GM12801 (cell line): Measurements from ENCODE around the gene ACACA.

Experiments
- TF ChIP-seq, protein P1 (sequence below): IDR thresholded peaks from one replicate; pipeline ENCODE4 v1.5.1; 2011; ENCODE audit warnings: control low read depth; ENCODE audit not compliant: insufficient read length; ENCODE audit errors: extremely low read depth

ACACA gene

GRCh38 chr17:37293770-37294169 lies 112.9 kb downstream of the ACACA start:
- TF ChIP-seq, protein P1, sequence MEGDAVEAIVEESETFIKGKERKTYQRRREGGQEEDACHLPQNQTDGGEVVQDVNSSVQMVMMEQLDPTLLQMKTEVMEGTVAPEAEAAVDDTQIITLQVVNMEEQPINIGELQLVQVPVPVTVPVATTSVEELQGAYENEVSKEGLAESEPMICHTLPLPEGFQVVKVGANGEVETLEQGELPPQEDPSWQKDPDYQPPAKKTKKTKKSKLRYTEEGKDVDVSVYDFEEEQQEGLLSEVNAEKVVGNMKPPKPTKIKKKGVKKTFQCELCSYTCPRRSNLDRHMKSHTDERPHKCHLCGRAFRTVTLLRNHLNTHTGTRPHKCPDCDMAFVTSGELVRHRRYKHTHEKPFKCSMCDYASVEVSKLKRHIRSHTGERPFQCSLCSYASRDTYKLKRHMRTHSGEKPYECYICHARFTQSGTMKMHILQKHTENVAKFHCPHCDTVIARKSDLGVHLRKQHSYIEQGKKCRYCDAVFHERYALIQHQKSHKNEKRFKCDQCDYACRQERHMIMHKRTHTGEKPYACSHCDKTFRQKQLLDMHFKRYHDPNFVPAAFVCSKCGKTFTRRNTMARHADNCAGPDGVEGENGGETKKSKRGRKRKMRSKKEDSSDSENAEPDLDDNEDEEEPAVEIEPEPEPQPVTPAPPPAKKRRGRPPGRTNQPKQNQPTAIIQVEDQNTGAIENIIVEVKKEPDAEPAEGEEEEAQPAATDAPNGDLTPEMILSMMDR = no peak

- TF ChIP-seq, protein P1 = no peak
These were observed 114.1 kb downstream of the ACACA start for GRCh38 chr17:37292429-37293139.

DNA sequence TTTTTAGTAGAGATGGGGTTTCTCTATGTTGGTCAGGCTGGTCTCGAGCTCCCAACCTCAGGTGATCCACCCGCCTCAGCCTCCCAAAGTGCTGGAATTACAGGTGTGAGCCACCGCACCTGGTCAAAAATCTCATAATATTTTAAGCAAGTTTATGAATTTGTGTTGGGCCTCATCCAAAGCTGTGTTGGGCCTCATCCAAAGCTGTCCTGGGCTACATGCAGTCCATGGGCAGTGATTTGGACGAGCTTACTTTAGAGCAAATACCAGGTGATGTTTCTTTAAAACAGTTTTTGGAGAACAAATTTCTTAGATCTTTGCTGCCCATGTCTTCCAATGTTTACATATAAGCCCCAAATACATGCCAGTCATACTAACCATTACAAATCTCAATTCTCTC lies 115.3 kb downstream of the ACACA start:
- TF ChIP-seq, protein P1 = no peak

GRCh38 chr17:37286430-37286829 lies 120.2 kb downstream of the ACACA start:
- TF ChIP-seq, protein P1 = no peak

GRCh38 chr17:37284191-37284590 lies 122.4 kb downstream of the ACACA start:
- TF ChIP-seq, protein P1 = no peak

DNA sequence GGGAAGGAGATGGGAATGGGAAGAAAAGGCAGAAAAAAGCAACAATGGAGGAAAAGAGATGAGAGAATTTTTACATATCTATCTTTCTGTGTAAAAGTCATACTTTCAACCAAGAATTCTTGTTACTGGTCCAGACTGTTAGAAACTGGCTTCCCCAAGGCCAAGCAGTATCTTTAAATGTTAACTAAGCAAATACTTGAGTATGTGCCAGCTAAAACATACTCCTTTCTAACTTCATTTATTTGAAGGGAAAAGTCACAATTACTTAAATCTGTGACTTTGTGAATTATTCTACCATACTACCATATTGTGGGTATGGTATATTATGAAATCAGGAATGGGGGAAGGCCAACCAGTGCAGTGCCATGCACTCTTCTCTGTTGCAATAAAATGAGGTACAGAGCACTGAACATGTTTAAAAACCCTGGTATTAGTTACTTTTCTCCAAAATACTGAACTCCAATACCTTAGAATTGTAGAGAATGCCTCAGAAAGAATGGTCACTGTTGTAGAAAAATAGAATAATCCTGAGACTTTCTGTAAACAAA lies 123.1 kb downstream of the ACACA start:
- TF ChIP-seq, protein P1 = no peak

DNA sequence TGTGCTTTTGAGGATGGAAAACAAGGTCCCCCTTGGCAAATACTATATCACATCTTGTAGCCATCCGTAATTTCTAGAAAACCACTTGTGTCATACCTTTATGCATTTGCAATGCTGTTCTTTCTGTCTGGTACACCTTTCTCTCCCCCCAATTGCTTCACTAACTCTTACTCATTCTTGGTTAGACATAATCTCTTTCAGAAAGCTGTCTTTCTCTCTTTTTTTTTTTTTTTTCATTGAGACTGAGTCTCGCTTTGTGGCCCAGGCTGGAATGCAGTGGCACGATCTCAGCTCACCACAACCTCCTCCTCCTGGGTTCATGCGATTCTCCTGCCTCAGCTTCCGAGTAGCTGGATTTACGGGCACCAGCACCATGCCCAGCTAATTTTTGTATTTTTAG lies 125.8 kb downstream of the ACACA start:
- TF ChIP-seq, protein P1 = no peak
